ENCODE measurements around the gene TMEM181.

DNA sequence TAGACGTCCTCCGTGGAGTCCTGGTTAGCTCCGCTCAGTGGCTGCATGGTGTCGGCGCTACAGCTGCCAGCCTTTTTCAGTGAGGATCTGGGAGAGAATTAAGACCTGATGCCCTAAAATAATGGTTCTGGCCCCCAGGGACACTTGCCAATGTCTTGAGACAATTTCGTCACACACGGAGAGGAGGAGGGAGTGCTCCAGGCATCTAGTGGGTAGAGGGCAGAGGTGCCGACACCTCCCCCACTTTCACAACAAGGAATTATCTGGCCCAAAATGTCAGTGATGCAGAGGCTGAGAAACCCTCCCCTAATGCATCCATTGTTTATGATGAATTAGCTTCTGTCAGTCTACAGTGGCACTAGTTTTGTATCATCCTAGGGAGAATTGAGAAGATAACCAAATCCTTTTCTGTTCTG is 24.4 kb downstream of the TMEM181 start:
- TF ChIP-seq, protein P1, sequence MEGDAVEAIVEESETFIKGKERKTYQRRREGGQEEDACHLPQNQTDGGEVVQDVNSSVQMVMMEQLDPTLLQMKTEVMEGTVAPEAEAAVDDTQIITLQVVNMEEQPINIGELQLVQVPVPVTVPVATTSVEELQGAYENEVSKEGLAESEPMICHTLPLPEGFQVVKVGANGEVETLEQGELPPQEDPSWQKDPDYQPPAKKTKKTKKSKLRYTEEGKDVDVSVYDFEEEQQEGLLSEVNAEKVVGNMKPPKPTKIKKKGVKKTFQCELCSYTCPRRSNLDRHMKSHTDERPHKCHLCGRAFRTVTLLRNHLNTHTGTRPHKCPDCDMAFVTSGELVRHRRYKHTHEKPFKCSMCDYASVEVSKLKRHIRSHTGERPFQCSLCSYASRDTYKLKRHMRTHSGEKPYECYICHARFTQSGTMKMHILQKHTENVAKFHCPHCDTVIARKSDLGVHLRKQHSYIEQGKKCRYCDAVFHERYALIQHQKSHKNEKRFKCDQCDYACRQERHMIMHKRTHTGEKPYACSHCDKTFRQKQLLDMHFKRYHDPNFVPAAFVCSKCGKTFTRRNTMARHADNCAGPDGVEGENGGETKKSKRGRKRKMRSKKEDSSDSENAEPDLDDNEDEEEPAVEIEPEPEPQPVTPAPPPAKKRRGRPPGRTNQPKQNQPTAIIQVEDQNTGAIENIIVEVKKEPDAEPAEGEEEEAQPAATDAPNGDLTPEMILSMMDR (IDR thresholded peaks at IDR 0.05) = no peak
- no peak for TF ChIP-seq POLR2A (IDR thresholded peaks at IDR 0.05)
